CD14-positive monocyte (primary cell): ENCODE results near the gene ZNF672. TPM values are rescaled to one million over a fixed set of nuclear protein-coding genes. Genes with fewer than 3 reads are reported as not detected.
"Not testable (repeated sequence)": the region's sequence is repeated elsewhere in the genome, so short reads cannot be mapped to it uniquely, and the experiment has no call there.

ENCODE experiments used
- DNase-seq, 3 donors: peaks; one replicate each; pipeline ENCODE4 v3.0.0-alpha.2; 2011 to 2022
- H2AFZ ChIP-seq: 2 replicates; pipeline ENCODE4 v1.6.0; 2012; ENCODE audit warnings: mild to moderate bottlenecking, low read depth, low read length, inconsistent platforms; ENCODE audit not compliant: insufficient read depth, poor library complexity, severe bottlenecking
- H3K27ac ChIP-seq, 2 donors: 1 replicate in 1 of 2; 2 replicates in 1 of 2; pipeline ENCODE4 v1.5.1; 2012 to 2013; ENCODE audit warnings: low read length in 2 of 2, control low read depth in 1 of 2, inconsistent platforms in 1 of 2, low read depth in 1 of 2, mild to moderate bottlenecking in 1 of 2
- H3K27me3 ChIP-seq, 2 donors: one replicate each; pipeline versions ENCODE4 v1.6.0 to v1.6.1; 2011 to 2013; ENCODE audit warnings: low read length in 2 of 2; ENCODE audit not compliant: control insufficient read depth in 2 of 2, insufficient read depth in 2 of 2
- H3K36me3 ChIP-seq, 2 donors: replicated peaks in 1 of 2; 1 replicate in 1 of 2; 2 replicates in 1 of 2; pipeline versions ENCODE4 v1.5.1 to v1.6.1; 2012 to 2013; ENCODE audit warnings: low read length in 2 of 2, control low read depth in 1 of 2, inconsistent platforms in 1 of 2, mild to moderate bottlenecking in 1 of 2; ENCODE audit not compliant: insufficient read depth in 2 of 2, control insufficient read depth in 1 of 2
- H3K4me1 ChIP-seq, 2 donors: 1 replicate in 1 of 2; 2 replicates in 1 of 2; pipeline versions ENCODE4 v1.5.1 to v1.6.1; 2012 to 2013; ENCODE audit warnings: low read length in 2 of 2, control low read depth in 1 of 2, inconsistent platforms in 1 of 2, mild to moderate bottlenecking in 1 of 2, moderate library complexity in 1 of 2; ENCODE audit not compliant: insufficient read depth in 2 of 2, control insufficient read depth in 1 of 2
- H3K4me2 ChIP-seq: replicated peaks from 2 replicates; pipeline ENCODE3; 2012; ENCODE audit warnings: low read length, moderate library complexity, mild to moderate bottlenecking; ENCODE audit not compliant: poor library complexity, severe bottlenecking; ENCODE audit errors: extremely low read depth
- H3K4me3 ChIP-seq, 3 experiments: fragments of 200-600 bp in 1 of 3; sonication (generic) in 1 of 3; replicated peaks in 1 of 3; 1 replicate in 2 of 3; 2 replicates in 1 of 3; pipeline ENCODE4 v1.5.1; 2011 to 2013; ENCODE audit warnings: low read length in 3 of 3, mild to moderate bottlenecking in 3 of 3, control low read depth in 2 of 3, low read depth in 2 of 3, inconsistent platforms in 1 of 3, moderate library complexity in 1 of 3
- H3K79me2 ChIP-seq: 2 replicates; pipeline ENCODE4 v1.6.0; 2012; ENCODE audit warnings: mild to moderate bottlenecking, control low read depth, inconsistent platforms, low read length, moderate library complexity; ENCODE audit not compliant: insufficient read depth
- H3K9ac ChIP-seq: 2 replicates; pipeline ENCODE4 v1.6.0; 2017; ENCODE audit warnings: low read length, mild to moderate bottlenecking; ENCODE audit not compliant: insufficient read depth, poor library complexity, severe bottlenecking
- H3K9me3 ChIP-seq, 2 donors: replicated peaks in 1 of 2; 1 replicate in 1 of 2; 2 replicates in 1 of 2; pipeline versions ENCODE4 v1.5.1 to v1.6.1; 2012 to 2013; ENCODE audit warnings: low read length in 2 of 2, control low read depth in 1 of 2; ENCODE audit not compliant: control insufficient read depth in 1 of 2, insufficient read depth in 1 of 2
- H4K20me1 ChIP-seq: 2 replicates; pipeline ENCODE4 v1.6.0; 2012; ENCODE audit warnings: mild to moderate bottlenecking, low read length, control low read depth, moderate library complexity; ENCODE audit not compliant: insufficient read depth
- H3K27ac Mint-ChIP-seq, 7 donors: one replicate each; pipeline ENCODE4 v1.8.0; 2020; ENCODE audit warnings: mild to moderate bottlenecking in 7 of 7, mixed read lengths in 7 of 7, moderate library complexity in 6 of 7, inconsistent platforms in 2 of 7
- H3K27me3 Mint-ChIP-seq, 3 donors: one replicate each; pipeline ENCODE4 v1.8.0; 2021 to 2022; ENCODE audit warnings: low read depth in 3 of 3, mild to moderate bottlenecking in 3 of 3, mixed read lengths in 3 of 3, moderate library complexity in 3 of 3, inconsistent platforms in 1 of 3
- H3K36me3 Mint-ChIP-seq, 2 donors: one replicate each; pipeline ENCODE4 v1.8.0; 2020; ENCODE audit warnings: mixed read lengths in 2 of 2, inconsistent platforms in 1 of 2, mild to moderate bottlenecking in 1 of 2
- H3K4me1 Mint-ChIP-seq: one replicate; pipeline ENCODE4 v1.8.0; 2020; ENCODE audit warnings: mild to moderate bottlenecking, mixed read lengths
- H3K4me3 Mint-ChIP-seq, 2 donors: one replicate each; pipeline ENCODE4 v1.8.0; 2020; ENCODE audit warnings: mild to moderate bottlenecking in 2 of 2, mixed read lengths in 2 of 2, moderate library complexity in 1 of 2
- H3K9me3 Mint-ChIP-seq, 7 donors: one replicate each; pipeline ENCODE4 v1.8.0; 2020 to 2022; ENCODE audit warnings: mixed read lengths in 7 of 7, mild to moderate bottlenecking in 6 of 7, moderate library complexity in 6 of 7, inconsistent platforms in 2 of 7
- WGBS: methylation state at CpG from one replicate; pipeline ENCODE4 v1.1.5; 2013; ENCODE audit warnings: missing lambda C conversion rate; ENCODE audit not compliant: insufficient coverage; 5-methylcytosine and 5-hydroxymethylcytosine counted together
- intact Hi-C, 2 donors: fragments of 100-400 bp; cut with micrococcal nuclease; formaldehyde crosslinking; loops; one replicate each; pipeline versions ENCODE4 v1.15.0 to v1.15.1; 2023
- polyA plus RNA-seq, 3 donors: library from polyadenylated mRNA; depleted of rRNA in 1 of 3; unstranded in 2 of 3; stranded (reverse) in 1 of 3; fragments of 300-500 nt in 2 of 3; fragments of >200 nt in 1 of 3; fragmentation: Illumina TruSeq in 2 of 3; gene quantifications; 1 replicate in 2 of 3; 2 replicates in 1 of 3; pipeline ENCODE4 v1.2.3, GENCODE V29; 2012 to 2021
- TF ChIP-seq, protein P1 (sequence below): fragments of 200-600 bp; IDR thresholded peaks from one replicate; pipeline ENCODE4 v1.8.0; 2022; ENCODE audit warnings: antibody characterized with exemption, mild to moderate bottlenecking

The ZNF672 gene
- polyA plus RNA-seq, 3 donors: 21.2 to 23.9 (median 23.4) TPM

DNA sequence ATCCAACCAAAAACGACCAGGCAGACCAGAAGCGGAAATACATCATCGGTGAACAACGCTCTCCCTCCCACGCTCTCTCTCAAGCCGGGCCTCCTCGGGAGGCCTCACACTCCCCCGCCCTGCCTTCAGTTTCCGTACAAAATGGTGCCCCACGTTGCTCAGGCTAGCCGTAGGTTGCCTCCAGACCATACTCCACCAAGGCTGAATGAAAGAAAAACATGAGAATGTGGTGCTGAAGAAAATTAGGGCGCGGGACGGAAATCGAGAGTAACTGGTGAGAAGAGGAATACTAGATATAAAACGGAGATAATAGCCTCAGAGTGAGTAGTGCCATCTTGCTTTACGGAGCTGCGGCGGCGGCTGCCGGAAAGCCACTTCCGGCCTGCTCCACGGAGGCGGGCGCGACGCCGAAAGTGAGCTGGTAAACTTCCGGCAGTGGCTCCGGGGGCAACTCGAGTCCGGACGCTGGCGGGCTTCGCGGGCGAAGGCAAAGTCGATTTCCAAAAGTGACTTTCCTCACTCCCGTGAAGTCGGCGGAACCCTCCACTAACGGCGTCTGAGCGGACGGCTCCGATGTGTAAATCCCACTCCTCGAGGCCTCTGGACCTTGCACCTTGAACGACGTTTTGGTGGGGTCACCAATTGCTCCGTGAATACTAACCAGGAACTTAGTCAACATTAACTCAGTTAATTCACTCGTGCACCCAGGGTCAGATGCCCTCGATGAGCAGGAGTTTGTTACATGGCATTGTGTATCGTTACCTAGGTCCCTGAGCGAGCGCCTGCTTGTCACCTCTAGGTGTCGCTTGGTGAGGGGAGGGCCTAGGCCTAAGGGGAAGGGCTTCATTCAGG is 11.9 kb upstream of the ZNF672 start, which contains the start of gene SH3BP5L:
TSS of gene SH3BP5L (minus strand) at position 7 of the 852 bp plus-strand sequence. CDS start 980 bp downstream, outside the sequence.
- H3K4me3 Mint-ChIP-seq: peak within 1 kb of the TSS; percentile 90 to 100
- intact Hi-C loops: no loop called here
- H3K4me1 ChIP-seq: peaks cover 69 to 78% of the 10 kb centered on the region in 2 donors

DNA sequence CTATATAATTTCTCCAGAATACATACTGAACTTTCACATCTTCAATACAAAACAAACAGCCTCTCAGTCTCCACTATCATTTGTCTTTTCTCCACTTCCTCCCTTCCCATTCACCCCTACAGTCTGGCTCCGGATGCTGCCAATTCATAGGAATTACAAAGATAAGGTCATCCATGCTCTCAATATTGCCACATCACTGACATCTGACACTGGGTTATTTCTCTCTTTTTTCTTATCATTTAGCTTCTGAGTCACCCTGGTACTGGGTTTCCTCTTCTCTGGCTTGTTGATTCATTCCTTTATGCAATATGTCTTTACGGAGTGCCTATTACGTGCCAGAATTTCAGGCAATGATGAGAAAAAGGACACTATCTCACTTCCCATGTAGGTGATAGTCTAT is 9.2 kb upstream of the ZNF672 start:
- peaks cover 42% of the 10 kb centered on the region for H3K4me1 Mint-ChIP-seq
- Histone ChIP-seq H3K4me3 (no peak overlapping the region), H3K4me2 (peak overlapping the region; percentile 13), H3K9ac (no peak overlapping the region), H2AFZ (no peak overlapping the region), H4K20me1 (no peaks in the 10 kb centered on the region), H3K27ac (peak overlapping the region; percentile 46 to 58), H3K79me2 (peaks cover 19% of the 10 kb centered on the region), H3K9me3 (no peaks in the 10 kb centered on the region), H3K36me3 (peaks cover 0 to 8% of the 10 kb centered on the region in 2 donors), H3K4me1 (peaks cover 42 to 54% of the 10 kb centered on the region in 2 donors), H3K27me3 (no peaks in the 10 kb centered on the region)
- DNase-seq: peak; percentile 76 to 93 (median 91)
- intact Hi-C loops: loop anchor here in 1 of 2 donors (1.0 kb wide), 1 partner anchor 7 kb away; no protein-coding TSS in a partner anchor
- no CpG with 5 or more reads among the region's 3 CpGs for WGBS
- no peaks in the 10 kb centered on the region for H3K27me3 Mint-ChIP-seq
- H3K4me3 Mint-ChIP-seq: no peak overlapping the region
- TF ChIP-seq, protein P1, sequence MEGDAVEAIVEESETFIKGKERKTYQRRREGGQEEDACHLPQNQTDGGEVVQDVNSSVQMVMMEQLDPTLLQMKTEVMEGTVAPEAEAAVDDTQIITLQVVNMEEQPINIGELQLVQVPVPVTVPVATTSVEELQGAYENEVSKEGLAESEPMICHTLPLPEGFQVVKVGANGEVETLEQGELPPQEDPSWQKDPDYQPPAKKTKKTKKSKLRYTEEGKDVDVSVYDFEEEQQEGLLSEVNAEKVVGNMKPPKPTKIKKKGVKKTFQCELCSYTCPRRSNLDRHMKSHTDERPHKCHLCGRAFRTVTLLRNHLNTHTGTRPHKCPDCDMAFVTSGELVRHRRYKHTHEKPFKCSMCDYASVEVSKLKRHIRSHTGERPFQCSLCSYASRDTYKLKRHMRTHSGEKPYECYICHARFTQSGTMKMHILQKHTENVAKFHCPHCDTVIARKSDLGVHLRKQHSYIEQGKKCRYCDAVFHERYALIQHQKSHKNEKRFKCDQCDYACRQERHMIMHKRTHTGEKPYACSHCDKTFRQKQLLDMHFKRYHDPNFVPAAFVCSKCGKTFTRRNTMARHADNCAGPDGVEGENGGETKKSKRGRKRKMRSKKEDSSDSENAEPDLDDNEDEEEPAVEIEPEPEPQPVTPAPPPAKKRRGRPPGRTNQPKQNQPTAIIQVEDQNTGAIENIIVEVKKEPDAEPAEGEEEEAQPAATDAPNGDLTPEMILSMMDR: no peak
- H3K36me3 Mint-ChIP-seq: peaks cover 9 to 10% of the 10 kb centered on the region in 2 donors
- H3K9me3 Mint-ChIP-seq: peaks cover 0 to 1% (median 0%) of the 10 kb centered on the region in 7 donors
- H3K27ac Mint-ChIP-seq: peak overlapping the region; percentile 91 to 94 (median 93)

More for the DNA sequence above, 11.9 kb upstream of the ZNF672 start, which contains the start of gene SH3BP5L:
- Histone ChIP-seq H2AFZ (peak within 1 kb of the TSS; percentile 87), H4K20me1 (peaks cover 6% of the 10 kb centered on the region), H3K79me2 (peaks cover 46% of the 10 kb centered on the region), H3K36me3 (peaks cover 0 to 19% of the 10 kb centered on the region in 2 donors), H3K27me3 (no peaks in the 10 kb centered on the region), H3K27ac (peak within 1 kb of the TSS; percentile 90 to 99), H3K9me3 (no peaks in the 10 kb centered on the region), H3K4me3 (peak within 1 kb of the TSS; percentile 66 to 82 (median 72)), H3K9ac (peak within 1 kb of the TSS; percentile 92), H3K4me2 (peak within 1 kb of the TSS; percentile 92)
- H3K4me1 Mint-ChIP-seq: peaks cover 70% of the 10 kb centered on the region
- TF ChIP-seq, protein P1: peak; percentile 80
- peak within 1 kb of the TSS; percentile 96 to 100 (median 99) for H3K27ac Mint-ChIP-seq
- H3K27me3 Mint-ChIP-seq: no peaks in the 10 kb centered on the region
- peak; percentile 94 to 95 (median 94) for DNase-seq
- peaks cover 0 to 1% (median 0%) of the 10 kb centered on the region in 7 donors for H3K9me3 Mint-ChIP-seq
- peaks cover 24 to 29% of the 10 kb centered on the region in 2 donors for H3K36me3 Mint-ChIP-seq
- WGBS: under 1% methylated on average over 43 of the region's 56 CpGs

DNA sequence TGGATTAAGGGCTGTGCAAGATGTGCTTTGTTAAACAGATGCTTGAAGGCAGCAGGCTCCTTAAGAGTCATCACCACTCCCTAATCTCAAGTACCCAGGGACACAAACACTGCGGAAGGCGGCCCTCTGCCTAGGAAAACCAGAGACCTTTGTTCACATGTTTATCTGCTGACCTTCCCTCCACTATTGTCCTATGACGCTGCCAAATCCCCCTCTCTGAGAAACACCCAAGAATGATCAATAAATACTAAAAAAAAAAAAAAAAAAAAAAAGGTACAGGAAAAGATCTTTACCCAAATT is 7.4 kb upstream of the ZNF672 start:
- H3K4me3 ChIP-seq, H2AFZ ChIP-seq, H3K9me3 Mint-ChIP-seq, H3K36me3 Mint-ChIP-seq, H4K20me1 ChIP-seq, H3K79me2 ChIP-seq, H3K4me2 ChIP-seq, intact Hi-C loops, H3K9me3 ChIP-seq, H3K27me3 ChIP-seq, H3K4me3 Mint-ChIP-seq, H3K9ac ChIP-seq, H3K27ac ChIP-seq, H3K36me3 ChIP-seq, H3K27me3 Mint-ChIP-seq, DNase-seq: not testable (repeated sequence)
- WGBS: no CpG with 5 or more reads among the region's 3 CpGs
- H3K4me1 ChIP-seq: peaks cover 38 to 50% of the 10 kb centered on the region in 2 donors
- peaks cover 27% of the 10 kb centered on the region for H3K4me1 Mint-ChIP-seq
- H3K27ac Mint-ChIP-seq: peak overlapping the region in 2 of 7 donors; percentile 20 to 41
